ENCODE measurements around the gene WDFY2.

The WDFY2 gene

DNA sequence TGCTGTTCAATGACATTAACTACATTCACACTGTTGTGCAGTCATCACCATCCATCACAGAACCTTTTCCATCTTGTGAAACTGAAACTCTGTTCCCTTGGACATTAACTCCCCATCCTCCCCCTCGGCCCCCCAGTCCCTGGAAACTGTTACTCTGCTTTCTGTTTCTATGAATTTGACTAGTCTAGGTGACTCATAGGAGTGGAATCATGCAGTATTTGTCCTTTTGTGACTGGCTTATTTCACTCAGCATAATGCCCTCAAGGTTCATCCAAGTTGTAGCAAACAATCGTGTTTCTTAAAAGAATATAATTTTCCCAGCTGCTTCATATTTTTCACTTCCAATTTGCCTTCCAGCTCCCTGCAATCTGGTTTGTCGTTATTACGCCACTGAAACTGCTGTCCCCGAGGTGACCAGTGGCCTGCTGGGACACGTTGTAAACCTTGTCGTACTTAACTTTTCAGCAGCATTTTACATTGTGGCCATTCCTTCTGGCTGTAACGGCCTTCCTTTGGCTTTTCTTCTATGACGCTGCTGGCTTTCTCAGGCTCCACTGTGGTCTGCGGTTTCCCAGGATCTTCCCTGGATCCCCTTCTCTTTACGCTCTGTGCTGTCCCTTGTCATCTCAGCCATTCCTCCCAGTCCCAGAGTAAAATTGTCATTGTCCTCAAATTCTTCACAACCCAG lies 145.7 kb downstream of the WDFY2 start:
- no peaks in the 10 kb centered on the region for H3K27me3 ChIP-seq
- DNase-seq: peak; percentile 76 to 80
- peak overlapping the region; percentile 85 to 90 for H3K27ac ChIP-seq
- H3K4me3 ChIP-seq: peak overlapping the region; percentile 2 to 12
- TF ChIP-seq, protein P1, sequence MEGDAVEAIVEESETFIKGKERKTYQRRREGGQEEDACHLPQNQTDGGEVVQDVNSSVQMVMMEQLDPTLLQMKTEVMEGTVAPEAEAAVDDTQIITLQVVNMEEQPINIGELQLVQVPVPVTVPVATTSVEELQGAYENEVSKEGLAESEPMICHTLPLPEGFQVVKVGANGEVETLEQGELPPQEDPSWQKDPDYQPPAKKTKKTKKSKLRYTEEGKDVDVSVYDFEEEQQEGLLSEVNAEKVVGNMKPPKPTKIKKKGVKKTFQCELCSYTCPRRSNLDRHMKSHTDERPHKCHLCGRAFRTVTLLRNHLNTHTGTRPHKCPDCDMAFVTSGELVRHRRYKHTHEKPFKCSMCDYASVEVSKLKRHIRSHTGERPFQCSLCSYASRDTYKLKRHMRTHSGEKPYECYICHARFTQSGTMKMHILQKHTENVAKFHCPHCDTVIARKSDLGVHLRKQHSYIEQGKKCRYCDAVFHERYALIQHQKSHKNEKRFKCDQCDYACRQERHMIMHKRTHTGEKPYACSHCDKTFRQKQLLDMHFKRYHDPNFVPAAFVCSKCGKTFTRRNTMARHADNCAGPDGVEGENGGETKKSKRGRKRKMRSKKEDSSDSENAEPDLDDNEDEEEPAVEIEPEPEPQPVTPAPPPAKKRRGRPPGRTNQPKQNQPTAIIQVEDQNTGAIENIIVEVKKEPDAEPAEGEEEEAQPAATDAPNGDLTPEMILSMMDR (IDR thresholded peaks at IDR 0.05): peak in 1 of 2 experiments; percentile 9
- H3K4me1 ChIP-seq: peaks cover 0 to 69% (median 45%) of the 10 kb centered on the region in 4 donors
- H3K36me3 ChIP-seq: no peaks in the 10 kb centered on the region
- no peaks in the 10 kb centered on the region for H3K9me3 ChIP-seq
- intact Hi-C loops (cut with DNase I; ENCODE audit: low total_unique reads): loop anchor here (10.0 kb wide), 5 partner anchors 145 to 1605 kb away; partner anchors contain the start of genes FAM124A, INTS6 and WDFY2

DNA sequence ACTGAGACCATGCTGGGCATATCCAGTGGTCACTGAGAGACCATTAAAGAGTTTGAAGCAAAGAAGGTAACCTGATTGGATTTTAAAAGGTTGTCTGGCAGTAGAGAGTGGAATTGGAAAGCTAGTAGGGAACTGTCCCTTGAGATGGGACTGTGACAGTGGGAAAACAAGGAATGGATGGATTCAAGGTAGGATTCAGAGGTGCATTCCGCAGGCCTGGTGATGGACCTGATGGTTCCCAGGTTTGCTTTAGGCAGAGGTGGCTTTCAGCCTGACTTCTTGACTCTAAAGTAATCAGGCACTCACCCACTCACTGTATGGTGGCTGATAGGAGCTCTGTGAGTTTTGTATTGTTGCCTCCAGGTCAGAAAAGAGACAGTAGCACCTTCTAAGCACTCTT lies 146.7 kb downstream of the WDFY2 start:
- DNase-seq: no peak
- TF ChIP-seq, protein P1 (IDR thresholded peaks at IDR 0.05): no peak
- intact Hi-C loops (cut with DNase I; ENCODE audit: low total_unique reads): loop anchor here (10.0 kb wide), 4 partner anchors 276 to 1606 kb away; partner anchors contain the start of genes FAM124A and INTS6
- Histone ChIP-seq H3K9me3 (no peaks in the 10 kb centered on the region), H3K27ac (peak overlapping the region; percentile 85 to 90), H3K4me1 (peaks cover 0 to 64% (median 45%) of the 10 kb centered on the region in 4 donors), H3K4me3 (no peak overlapping the region), H3K27me3 (no peaks in the 10 kb centered on the region), H3K36me3 (no peaks in the 10 kb centered on the region)

DNA sequence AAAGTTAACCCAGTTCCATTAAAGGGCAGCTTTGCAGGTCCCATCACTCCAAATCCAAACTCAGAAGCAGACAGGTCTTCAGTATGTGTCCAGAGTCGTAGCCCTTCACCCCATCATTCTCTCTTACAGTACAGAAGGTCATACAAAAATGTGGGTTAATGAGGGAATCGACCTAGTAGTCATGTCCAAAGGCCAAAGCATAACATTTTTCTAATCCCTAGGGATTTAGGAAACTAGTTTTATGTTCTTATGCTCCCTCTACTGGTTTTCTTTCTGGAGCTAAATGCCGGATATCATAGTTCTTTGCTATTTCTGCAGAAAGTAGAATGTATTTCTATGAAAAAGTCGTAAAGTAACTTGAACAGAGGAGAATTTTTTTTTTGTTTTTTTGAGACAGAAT lies 147.5 kb downstream of the WDFY2 start:
- no peak for DNase-seq
- Histone ChIP-seq H3K4me1 (peaks cover 0 to 56% (median 39%) of the 10 kb centered on the region in 4 donors), H3K36me3 (no peaks in the 10 kb centered on the region), H3K9me3 (no peaks in the 10 kb centered on the region), H3K27ac (peak overlapping the region; percentile 85 to 90), H3K27me3 (no peaks in the 10 kb centered on the region), H3K4me3 (no peak overlapping the region)
- intact Hi-C loops (cut with DNase I; ENCODE audit: low total_unique reads): loop anchor here (10.0 kb wide), 4 partner anchors 277 to 1607 kb away; partner anchors contain the start of genes FAM124A and INTS6
- TF ChIP-seq, protein P1 (IDR thresholded peaks at IDR 0.05): peak; percentile 49 to 69

DNA sequence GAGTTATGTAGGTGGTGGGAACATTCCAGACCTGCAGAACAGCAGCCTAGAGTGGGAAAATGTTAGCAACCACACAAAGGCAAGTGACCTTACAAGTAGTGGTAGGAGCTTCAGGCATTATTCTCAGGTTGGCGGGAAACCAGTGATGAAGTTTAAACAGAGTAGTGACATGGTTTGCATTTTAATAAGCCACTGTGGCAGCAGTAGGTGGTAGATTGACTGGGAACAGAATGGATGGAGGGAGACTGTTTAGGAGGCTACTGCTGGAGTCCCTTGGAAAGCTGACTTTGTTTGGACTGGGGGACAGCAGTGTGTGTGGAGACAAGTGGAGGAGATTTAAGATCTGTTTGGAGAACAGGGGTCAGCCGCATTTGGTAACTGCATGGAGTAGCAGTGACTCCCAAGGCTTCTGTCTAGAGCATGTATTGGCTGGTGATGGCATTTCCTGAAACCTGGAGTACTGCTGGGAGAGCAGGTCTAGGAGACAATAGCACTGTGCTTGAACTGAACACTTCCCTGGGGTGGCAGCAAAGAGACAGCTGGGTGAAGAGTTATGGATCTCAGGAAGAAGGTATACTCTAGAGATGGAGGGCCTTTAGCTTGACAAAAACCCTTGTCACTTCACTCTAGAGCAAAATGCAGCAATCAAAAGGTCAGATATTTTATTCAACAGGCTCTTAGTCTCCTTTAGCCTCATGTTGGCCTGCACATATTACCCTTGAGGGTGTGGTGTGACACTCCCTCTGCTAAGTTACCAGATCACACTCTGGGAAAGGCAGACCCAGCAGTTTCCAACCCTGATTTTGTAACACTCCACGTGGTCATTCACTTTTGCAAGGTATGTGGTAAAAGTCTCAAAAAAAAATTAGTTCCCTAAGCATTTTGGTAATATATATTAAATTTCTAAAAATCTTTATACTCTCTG lies 149.4 kb downstream of the WDFY2 start:
- Histone ChIP-seq H3K27ac (no peak overlapping the region), H3K9me3 (no peaks in the 10 kb centered on the region), H3K4me1 (peaks cover 0 to 38% (median 35%) of the 10 kb centered on the region in 4 donors), H3K4me3 (no peak overlapping the region), H3K27me3 (no peaks in the 10 kb centered on the region), H3K36me3 (no peaks in the 10 kb centered on the region)
- intact Hi-C loops (cut with DNase I; ENCODE audit: low total_unique reads): loop anchor here (10.0 kb wide), 4 partner anchors 279 to 1609 kb away; partner anchors contain the start of genes FAM124A and INTS6
- DNase-seq: no peak
- TF ChIP-seq, protein P1 (IDR thresholded peaks at IDR 0.05): no peak

DNA sequence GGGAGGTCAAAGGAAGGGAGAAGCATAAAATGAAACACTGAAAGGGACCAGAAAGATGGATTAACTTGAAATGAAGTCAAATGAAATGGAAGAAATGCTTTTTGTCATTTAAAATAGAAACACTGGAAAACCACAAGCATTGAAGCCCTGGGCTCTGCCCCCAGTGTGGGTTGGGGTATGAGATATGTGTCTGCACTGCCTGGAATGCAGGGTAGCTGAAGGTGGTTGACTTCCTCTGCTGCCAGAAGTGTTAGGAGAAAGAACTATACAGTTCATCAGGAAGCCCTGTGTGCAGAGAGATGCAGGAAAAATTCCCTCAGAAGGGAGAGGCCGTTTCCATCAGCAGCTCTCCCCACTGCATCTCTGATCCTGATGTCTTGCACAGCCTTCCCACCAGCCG lies 150.5 kb downstream of the WDFY2 start:
- H3K4me1 ChIP-seq: peaks cover 0 to 30% (median 25%) of the 10 kb centered on the region in 4 donors
- intact Hi-C loops (cut with DNase I; ENCODE audit: low total_unique reads): loop anchor here (10.0 kb wide), 4 partner anchors 280 to 1610 kb away; partner anchors contain the start of genes FAM124A and INTS6
- H3K9me3 ChIP-seq: no peaks in the 10 kb centered on the region
- no peak for DNase-seq
- no peak overlapping the region for H3K4me3 ChIP-seq
- no peak overlapping the region for H3K27ac ChIP-seq
- H3K36me3 ChIP-seq: peaks cover 0 to 2% (median 0%) of the 10 kb centered on the region in 3 donors
- H3K27me3 ChIP-seq: no peaks in the 10 kb centered on the region
- TF ChIP-seq, protein P1 (IDR thresholded peaks at IDR 0.05): no peak

All from tibial artery (tissue), 4 donors.